ENCODE results near the gene DNAH1.

The DNAH1 gene

DNA sequence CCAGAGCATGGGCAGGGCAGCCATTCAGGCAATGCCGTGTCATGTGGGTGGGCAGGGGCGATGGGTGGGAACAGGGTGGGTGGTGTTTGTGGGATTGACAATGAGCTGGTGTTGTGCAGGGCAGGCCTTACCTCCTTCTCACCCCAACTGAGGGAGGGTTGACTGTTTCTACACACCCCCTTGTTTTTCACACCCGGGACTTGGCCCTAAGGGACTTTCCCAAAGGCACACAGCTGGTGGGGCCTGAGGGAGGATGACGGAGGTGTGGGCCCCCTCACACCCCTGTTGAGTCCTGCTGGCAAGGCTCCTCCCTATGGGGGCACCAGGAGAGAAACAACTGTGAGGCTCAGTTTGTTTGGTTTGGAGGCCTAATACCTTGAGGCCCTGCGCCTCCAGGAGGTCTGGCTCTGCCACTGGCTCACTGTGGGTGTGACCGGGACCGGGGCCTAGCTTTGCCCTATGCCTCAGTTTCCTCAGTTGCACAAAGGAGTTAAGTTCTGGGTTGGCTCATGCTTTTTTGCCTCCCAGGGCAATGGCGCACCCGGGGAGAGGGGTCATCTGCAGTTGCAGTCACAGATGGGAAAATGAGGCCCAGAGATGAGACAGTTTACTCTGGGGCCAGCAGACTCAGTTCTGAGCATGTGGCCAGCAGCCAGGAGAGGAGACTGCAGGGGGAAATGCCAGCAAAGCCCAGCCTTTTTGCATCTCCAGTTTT is 5.1 kb upstream of the DNAH1 start:
- DNase-seq (ENCODE audit: insufficient read length, low spot score) (peak; percentile 64), FAIRE-seq (peak; percentile 77)
- TF ChIP-seq SPI1 (IDR thresholded peaks at IDR 0.05; ENCODE audit: low read depth, low read length): no peak
- TF ChIP-seq POLR2AphosphoS5 (IDR thresholded peaks at IDR 0.05; ENCODE audit: low read depth, low read length): no peak
- TF ChIP-seq POLR2A (IDR thresholded peaks at IDR 0.05; ENCODE audit: low read depth, low read length): no peak
- TF ChIP-seq TAF1 (IDR thresholded peaks at IDR 0.05; ENCODE audit: low read depth, low read length): no peak
- no peak; the same call in 1 of the 2 replicates for TF ChIP-seq POU2F2 (IDR thresholded peaks at IDR 0.05; ENCODE audit: low read depth, low read length)
- no peak for TF ChIP-seq PAX5 (IDR thresholded peaks at IDR 0.05; ENCODE audit: insufficient read depth, low read length, severe bottlenecking)

DNA sequence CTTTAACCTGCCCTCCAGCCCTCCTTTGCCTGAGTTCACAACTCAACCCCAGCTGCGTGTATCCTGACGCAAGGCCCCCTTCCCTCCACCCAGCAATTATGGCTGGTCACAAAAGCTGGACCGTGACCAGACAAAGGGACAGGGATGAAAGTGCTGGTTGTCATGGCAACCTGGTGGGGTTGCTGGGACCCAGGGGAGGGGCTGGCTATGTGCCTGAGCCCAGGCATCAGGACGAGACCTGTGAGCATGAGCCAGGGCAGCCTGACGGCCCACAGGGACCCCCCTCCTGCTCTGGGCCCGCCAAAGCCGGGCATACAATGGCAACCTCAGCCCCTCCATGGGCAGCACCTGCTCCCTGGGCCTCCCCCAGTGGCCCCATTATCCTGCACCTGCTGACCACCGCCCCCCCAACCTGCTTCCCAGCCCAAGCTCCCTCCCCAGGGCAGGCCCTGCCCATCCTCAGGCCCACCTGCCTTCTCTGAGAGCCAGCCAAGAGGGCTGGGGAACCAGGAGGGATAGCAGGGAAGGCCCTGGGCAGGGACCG is 4.5 kb upstream of the DNAH1 start:
- DNase-seq (ENCODE audit: insufficient read length, low spot score): no peak
- FAIRE-seq: no peak
- TF ChIP-seq PAX5 (IDR thresholded peaks at IDR 0.05; ENCODE audit: insufficient read depth, low read length, severe bottlenecking) (no peak), POLR2AphosphoS5 (IDR thresholded peaks at IDR 0.05; ENCODE audit: low read depth, low read length) (no peak), SPI1 (IDR thresholded peaks at IDR 0.05; ENCODE audit: low read depth, low read length) (no peak), TAF1 (IDR thresholded peaks at IDR 0.05; ENCODE audit: low read depth, low read length) (no peak), POU2F2 (IDR thresholded peaks at IDR 0.05; ENCODE audit: low read depth, low read length) (no peak), POLR2A (IDR thresholded peaks at IDR 0.05; ENCODE audit: low read depth, low read length) (no peak)

DNA sequence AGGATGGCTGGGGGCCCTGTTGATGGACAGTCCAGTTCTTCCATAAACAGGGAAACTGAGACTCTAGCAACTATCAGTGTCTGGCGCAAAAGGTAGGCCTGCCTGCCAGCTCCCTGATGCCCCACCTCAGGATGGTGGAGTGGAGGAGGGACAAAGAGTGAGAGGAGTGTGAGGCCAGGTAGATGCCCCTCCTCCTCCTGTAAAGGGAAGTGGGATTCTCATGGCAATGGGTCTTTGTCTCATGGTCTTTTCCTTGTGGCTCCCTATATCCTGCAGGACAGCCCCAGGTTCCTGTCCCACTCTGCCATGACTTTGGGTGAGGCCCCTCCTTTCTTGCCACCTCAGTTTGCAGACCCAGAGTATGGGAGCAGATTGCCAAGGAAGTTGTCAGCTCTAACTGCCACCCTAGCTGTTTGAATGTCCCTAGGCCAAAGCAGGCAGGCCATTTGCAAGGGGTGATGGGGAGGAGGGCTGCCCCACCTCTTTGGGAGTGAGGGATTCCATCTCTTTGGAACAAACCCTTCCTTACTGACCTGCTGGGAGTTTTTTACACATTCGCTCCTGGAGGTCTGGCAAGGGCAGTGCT is 2.8 kb upstream of the DNAH1 start:
- FAIRE-seq (no peak), DNase-seq (ENCODE audit: insufficient read length, low spot score) (no peak)
- no peak for TF ChIP-seq TAF1 (IDR thresholded peaks at IDR 0.05; ENCODE audit: low read depth, low read length)
- TF ChIP-seq SPI1 (IDR thresholded peaks at IDR 0.05; ENCODE audit: low read depth, low read length): peak; percentile 82

DNA sequence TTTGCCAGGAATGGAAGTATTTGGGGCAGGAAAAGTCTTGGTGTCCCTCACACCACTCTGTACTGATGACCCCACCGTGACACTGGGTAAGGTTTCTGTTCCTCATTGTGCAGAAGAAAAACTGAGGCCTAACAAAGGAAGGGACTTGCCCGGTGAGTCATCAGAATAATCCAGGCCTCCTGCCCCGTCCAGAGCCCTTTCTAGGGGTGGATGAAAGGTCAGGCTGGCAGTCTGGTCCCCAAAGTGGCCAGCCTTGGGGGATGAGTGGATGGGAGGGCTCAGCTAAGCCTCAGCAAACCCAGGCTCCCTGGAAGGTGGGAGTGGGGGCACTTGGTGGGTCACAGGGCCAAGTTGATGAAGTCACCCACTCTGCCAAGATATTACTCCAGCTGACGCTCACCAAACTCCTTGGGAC is 2.3 kb upstream of the DNAH1 start:
- peak; percentile 99 for FAIRE-seq
- DNase-seq (ENCODE audit: insufficient read length, low spot score): peak; percentile 78
- peak; percentile 100 for TF ChIP-seq SPI1 (IDR thresholded peaks at IDR 0.05; ENCODE audit: low read depth, low read length)
- no peak for TF ChIP-seq POLR2A (IDR thresholded peaks at IDR 0.05; ENCODE audit: low read depth, low read length)
- peak; percentile 66; the same call in 1 of the 2 replicates for TF ChIP-seq POU2F2 (IDR thresholded peaks at IDR 0.05; ENCODE audit: low read depth, low read length)
- TF ChIP-seq PAX5 (IDR thresholded peaks at IDR 0.05; ENCODE audit: insufficient read depth, low read length, severe bottlenecking): peak; percentile 73
- peak; percentile 39; the same call in 1 of the 2 replicates for TF ChIP-seq TAF1 (IDR thresholded peaks at IDR 0.05; ENCODE audit: low read depth, low read length)
- no peak for TF ChIP-seq POLR2AphosphoS5 (IDR thresholded peaks at IDR 0.05; ENCODE audit: low read depth, low read length)

DNA sequence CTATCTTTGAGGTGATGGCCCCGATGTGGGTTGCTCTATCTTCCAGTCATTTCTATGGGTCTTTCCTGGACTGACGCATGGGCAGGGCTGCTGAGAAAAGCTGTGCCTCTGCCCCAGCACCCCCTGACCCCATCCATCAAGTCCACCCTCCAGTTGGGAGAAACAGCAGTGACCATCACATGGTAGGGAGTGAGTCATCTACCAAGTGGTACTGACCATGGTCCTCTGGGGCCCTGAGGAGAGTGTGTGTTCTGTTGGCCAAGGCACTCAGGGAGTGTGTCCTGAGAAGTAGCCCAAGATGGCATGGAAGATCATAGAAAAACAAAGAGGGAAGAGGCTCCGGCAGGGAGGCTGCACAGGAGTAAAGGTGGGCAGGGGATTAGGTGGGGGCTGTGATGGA is 1.6 kb upstream of the DNAH1 start:
- DNase-seq (ENCODE audit: insufficient read length, low spot score): no peak
- no peak for TF ChIP-seq POU2F2 (IDR thresholded peaks at IDR 0.05; ENCODE audit: low read depth, low read length)
- no peak for TF ChIP-seq POLR2AphosphoS5 (IDR thresholded peaks at IDR 0.05; ENCODE audit: low read depth, low read length)
- no peak for TF ChIP-seq SPI1 (IDR thresholded peaks at IDR 0.05; ENCODE audit: low read depth, low read length)
- FAIRE-seq: no peak

DNA sequence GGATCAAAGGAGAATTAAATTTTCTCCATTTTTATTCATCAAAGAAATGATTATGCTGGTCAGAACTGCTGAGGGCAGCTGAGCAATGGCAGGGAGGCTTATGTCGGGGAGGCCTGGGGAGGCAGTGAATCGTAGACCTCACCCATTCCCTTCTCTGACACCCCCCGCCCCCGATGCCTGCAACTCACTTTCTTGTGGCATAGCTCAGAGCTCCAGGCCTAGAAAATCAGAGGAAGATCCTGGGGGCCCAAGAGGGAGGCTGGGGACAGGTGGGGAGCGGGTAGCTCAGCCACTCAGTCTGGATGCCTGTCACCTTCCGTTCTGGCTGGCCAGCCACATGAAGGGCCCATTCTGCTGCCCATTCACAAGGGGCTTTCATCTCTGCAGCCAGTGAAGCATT is 1.1 kb upstream of the DNAH1 start:
- no peak for DNase-seq (ENCODE audit: insufficient read length, low spot score)
- FAIRE-seq: peak; percentile 67
- TF ChIP-seq POLR2AphosphoS5 (IDR thresholded peaks at IDR 0.05; ENCODE audit: low read depth, low read length) (no peak), POU2F2 (IDR thresholded peaks at IDR 0.05; ENCODE audit: low read depth, low read length) (no peak), POLR2A (IDR thresholded peaks at IDR 0.05; ENCODE audit: low read depth, low read length) (no peak), SPI1 (IDR thresholded peaks at IDR 0.05; ENCODE audit: low read depth, low read length) (no peak), TAF1 (IDR thresholded peaks at IDR 0.05; ENCODE audit: low read depth, low read length) (no peak), PAX5 (IDR thresholded peaks at IDR 0.05; ENCODE audit: insufficient read depth, low read length, severe bottlenecking) (no peak)

DNA sequence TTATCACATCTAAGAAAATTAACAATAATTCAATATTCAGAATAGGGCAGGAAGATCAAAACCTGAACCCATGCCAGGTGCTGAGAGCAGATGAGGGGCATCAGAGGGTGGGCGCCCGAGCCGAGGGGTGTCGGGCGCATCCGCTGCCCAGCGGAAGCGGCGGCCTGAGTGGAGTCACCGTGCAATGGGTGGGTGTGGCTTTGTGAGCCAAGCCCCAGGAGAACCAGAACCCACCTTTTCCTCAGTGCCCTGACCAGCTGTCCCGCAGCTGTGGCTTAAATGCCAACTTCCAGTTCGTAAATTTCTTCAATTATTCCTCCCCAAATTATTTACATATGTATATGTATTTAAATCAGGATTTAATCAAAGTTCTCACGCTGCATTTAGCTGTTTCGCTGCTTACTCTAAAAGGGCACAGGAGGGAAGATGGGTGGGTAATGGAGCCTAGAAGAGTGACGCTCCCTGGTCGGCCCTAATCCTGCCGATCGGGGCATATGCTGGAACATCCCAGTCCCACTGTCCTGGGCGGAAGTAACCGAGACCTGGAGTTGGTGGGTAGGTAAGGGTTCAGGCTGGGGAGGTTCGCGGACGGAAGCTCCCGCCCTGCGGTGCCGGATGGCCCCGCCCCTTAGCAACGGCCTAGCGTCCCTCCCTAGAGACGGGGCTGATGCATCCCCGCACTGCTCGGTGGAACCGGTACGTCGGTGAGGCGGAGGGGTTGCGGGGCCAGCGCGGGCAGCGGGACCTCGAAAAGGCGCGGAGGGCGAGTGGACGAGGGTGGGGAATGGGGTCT is 1.3 kb downstream of the DNAH1 start:
- FAIRE-seq (peak; percentile 97), DNase-seq (ENCODE audit: insufficient read length, low spot score) (peak; percentile 88)
- TF ChIP-seq POU2F2 (IDR thresholded peaks at IDR 0.05; ENCODE audit: low read depth, low read length): no peak
- no peak for TF ChIP-seq SPI1 (IDR thresholded peaks at IDR 0.05; ENCODE audit: low read depth, low read length)
- TF ChIP-seq TAF1 (IDR thresholded peaks at IDR 0.05; ENCODE audit: low read depth, low read length): no peak
- no peak for TF ChIP-seq POLR2AphosphoS5 (IDR thresholded peaks at IDR 0.05; ENCODE audit: low read depth, low read length)
- no peak for TF ChIP-seq PAX5 (IDR thresholded peaks at IDR 0.05; ENCODE audit: insufficient read depth, low read length, severe bottlenecking)
- TF ChIP-seq POLR2A (IDR thresholded peaks at IDR 0.05; ENCODE audit: low read depth, low read length): no peak

DNA sequence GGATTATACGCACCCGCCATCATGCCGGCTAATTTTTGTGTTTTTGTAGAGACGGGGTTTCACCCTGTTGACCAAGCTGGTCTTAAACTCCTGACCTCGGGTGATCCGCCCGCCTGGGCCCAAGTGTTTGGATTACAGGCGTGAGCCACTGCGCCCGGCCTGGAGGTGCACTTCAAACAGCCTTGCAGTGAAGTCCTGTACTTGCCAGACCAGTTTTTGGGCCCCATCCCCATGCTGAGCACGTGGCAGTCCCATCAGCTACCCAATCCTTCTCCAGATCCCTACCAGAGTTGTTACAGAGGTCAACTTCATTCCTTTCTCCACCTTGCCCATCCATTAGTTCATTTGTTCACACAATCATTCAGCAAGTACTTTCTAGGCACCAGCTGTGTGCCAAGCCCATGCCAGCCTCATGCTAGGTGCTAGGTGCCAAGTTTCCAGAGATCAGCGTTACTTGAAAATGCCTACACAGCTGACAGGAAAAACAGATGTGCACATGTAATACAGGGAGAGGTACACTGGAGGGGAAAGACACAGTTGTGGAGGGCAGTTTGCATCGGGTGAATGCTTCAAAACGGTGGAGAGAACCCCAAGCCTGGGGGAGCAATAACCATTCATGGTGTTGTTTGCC is 2.2 kb downstream of the DNAH1 start:
- FAIRE-seq (peak; percentile 52), DNase-seq (ENCODE audit: insufficient read length, low spot score) (no peak)
- no peak for TF ChIP-seq POLR2A (IDR thresholded peaks at IDR 0.05; ENCODE audit: low read depth, low read length)
- no peak for TF ChIP-seq TAF1 (IDR thresholded peaks at IDR 0.05; ENCODE audit: low read depth, low read length)
- no peak for TF ChIP-seq SPI1 (IDR thresholded peaks at IDR 0.05; ENCODE audit: low read depth, low read length)
- TF ChIP-seq POU2F2 (IDR thresholded peaks at IDR 0.05; ENCODE audit: low read depth, low read length): no peak
- TF ChIP-seq PAX5 (IDR thresholded peaks at IDR 0.05; ENCODE audit: insufficient read depth, low read length, severe bottlenecking): no peak
- no peak for TF ChIP-seq POLR2AphosphoS5 (IDR thresholded peaks at IDR 0.05; ENCODE audit: low read depth, low read length)
